SU-DHL-6 (cell line): ENCODE results near the gene PYGB.

Experiments used
- H2AFZ ChIP-seq: fragments of 200-600 bp; sonication (generic); 2 replicates; pipeline ENCODE4 v1.6.1; 2014; ENCODE audit warnings: low read depth, mild to moderate bottlenecking, moderate library complexity, mixed read lengths, antibody characterized with exemption, low read length; ENCODE audit not compliant: severe bottlenecking
- H3F3A ChIP-seq: fragments of 200-600 bp; shearing (Covaris generic); 2 replicates; pipeline ENCODE4 v1.6.0; 2016; ENCODE audit warnings: antibody characterized with exemption, mild to moderate bottlenecking; ENCODE audit not compliant: insufficient read depth
- H3K27ac ChIP-seq: fragments of 200-600 bp; sonication (generic); 2 replicates; pipeline ENCODE4 v1.5.1; 2016; ENCODE audit warnings: low read depth, mild to moderate bottlenecking, low read length, moderate library complexity, mixed read lengths
- H3K27me3 ChIP-seq: fragments of 200-600 bp; sonication (generic), shearing (Covaris generic); 2 replicates; pipeline ENCODE4 v1.6.0; 2014; ENCODE audit warnings: mild to moderate bottlenecking, low read length
- H3K36me3 ChIP-seq: fragments of 200-600 bp; sonication (generic); 2 replicates; pipeline ENCODE4 v1.6.1; 2014; ENCODE audit warnings: mild to moderate bottlenecking, low read length, mixed read lengths
- H3K4me2 ChIP-seq: fragments of 300-600, 200-600 bp; shearing (Covaris generic), sonication (generic); 2 replicates; pipeline ENCODE4 v1.6.0; 2014; ENCODE audit warnings: low read length, low read depth, mild to moderate bottlenecking; ENCODE audit not compliant: poor library complexity, severe bottlenecking
- H3K4me3 ChIP-seq: fragments of 200-600 bp; sonication (generic); 2 replicates; pipeline ENCODE4 v1.5.1; 2014; ENCODE audit warnings: antibody characterized with exemption, low read length, mild to moderate bottlenecking, mixed read lengths; ENCODE audit not compliant: insufficient read depth, poor library complexity, severe bottlenecking
- H3K79me2 ChIP-seq: fragments of 200-600 bp; sonication (generic); 2 replicates; pipeline ENCODE4 v1.6.1; 2014; ENCODE audit warnings: mild to moderate bottlenecking, low read length, moderate library complexity; ENCODE audit not compliant: insufficient read depth
- H3K9ac ChIP-seq: fragments of 200-600 bp; sonication (generic); 2 replicates; pipeline ENCODE4 v1.7.0; 2014; ENCODE audit warnings: mild to moderate bottlenecking, low read length
- H3K9me2 ChIP-seq: fragments of 200-600 bp; sonication (generic); replicated peaks from 2 replicates; pipeline ENCODE4 v1.6.1; 2014; ENCODE audit warnings: low read length; ENCODE audit not compliant: insufficient read depth
- H3K9me3 ChIP-seq: fragments of 200-600 bp; sonication (generic); 2 replicates; pipeline ENCODE4 v1.6.1; 2014; ENCODE audit warnings: low read length, mixed read lengths; ENCODE audit not compliant: insufficient read depth
- H4K20me1 ChIP-seq: fragments of 200-600 bp; sonication (generic); 2 replicates; pipeline ENCODE4 v1.6.1; 2014; ENCODE audit warnings: low read depth, mild to moderate bottlenecking, antibody characterized with exemption, low read length, moderate library complexity, mixed read lengths
- CTCF ChIP-seq: fragments of 200-600 bp; sonication (generic); IDR thresholded peaks from one replicate; pipeline ENCODE4 v1.5.1; 2017; ENCODE audit warnings: antibody characterized with exemption, mild to moderate bottlenecking, low read length, moderate library complexity; ENCODE audit not compliant: insufficient read depth, poor library complexity, severe bottlenecking
- EZH2phosphoT487 ChIP-seq: fragments of 200-600 bp; sonication (generic), shearing (Covaris generic); conservative IDR thresholded peaks from 2 replicates; pipeline ENCODE4 v1.6.1; 2018; ENCODE audit warnings: mild to moderate bottlenecking, antibody characterized with exemption, low read length, moderate library complexity, mixed read lengths

Gene PYGB

DNA sequence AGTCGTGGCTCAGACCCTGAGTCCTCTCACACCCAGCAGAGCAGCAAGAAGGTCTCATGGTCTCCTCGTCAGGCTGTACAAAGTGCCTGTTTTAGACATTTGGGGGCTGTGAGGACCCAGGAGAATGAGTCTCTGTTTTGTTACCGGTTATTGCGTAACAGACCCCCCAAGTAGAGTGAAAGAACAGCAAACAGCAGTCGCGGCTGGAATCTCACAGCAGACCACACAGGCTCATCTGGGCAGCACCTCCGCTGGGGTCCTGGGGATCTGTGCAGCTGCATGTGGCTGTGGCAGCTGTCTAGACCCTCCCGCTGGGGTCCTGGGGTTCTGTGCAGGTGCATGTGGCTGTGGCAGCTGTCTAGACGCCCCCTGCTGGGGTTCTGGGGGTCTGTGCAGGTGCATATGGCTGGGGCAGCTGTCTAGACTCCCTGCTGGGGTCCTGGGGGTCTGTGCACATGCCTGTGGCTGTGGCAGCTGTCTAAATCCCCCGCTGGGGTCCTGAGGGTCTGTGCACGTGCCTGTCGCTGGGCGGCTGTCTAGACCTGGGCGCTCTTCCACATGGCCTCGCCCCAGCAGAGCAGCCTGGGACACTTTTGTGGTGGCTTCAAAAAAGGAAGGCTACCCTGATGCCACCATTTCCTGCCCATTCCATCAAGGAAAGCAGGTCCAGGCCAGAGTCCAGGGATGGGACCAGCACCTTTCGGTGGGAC, 27.7 kb upstream of the PYGB start:
- no peak overlapping the region for H3K27ac ChIP-seq
- no peak overlapping the region for H3K9ac ChIP-seq
- TF ChIP-seq CTCF (peak; percentile 29), EZH2phosphoT487 (no peak)
- H2AFZ ChIP-seq: no peak overlapping the region
- no peaks in the 10 kb centered on the region for H3K36me3 ChIP-seq
- no peak overlapping the region for H3K4me3 ChIP-seq
- H3K9me2 ChIP-seq: no peaks in the 10 kb centered on the region
- H3F3A ChIP-seq: no peaks in the 10 kb centered on the region
- H3K4me2 ChIP-seq: no peak overlapping the region
- H3K79me2 ChIP-seq: no peaks in the 10 kb centered on the region
- no peaks in the 10 kb centered on the region for H3K27me3 ChIP-seq
- H3K9me3 ChIP-seq: no peaks in the 10 kb centered on the region
- H4K20me1 ChIP-seq: no peaks in the 10 kb centered on the region

- Histone ChIP-seq H3K4me2 (no peak overlapping the region), H3K9ac (no peak overlapping the region), H4K20me1 (no peaks in the 10 kb centered on the region), H3K36me3 (no peaks in the 10 kb centered on the region), H3K4me3 (no peak overlapping the region), H3K9me3 (no peaks in the 10 kb centered on the region), H3K27me3 (no peaks in the 10 kb centered on the region), H3K79me2 (no peaks in the 10 kb centered on the region), H3F3A (no peaks in the 10 kb centered on the region), H3K9me2 (no peaks in the 10 kb centered on the region), H3K27ac (no peak overlapping the region), H2AFZ (no peak overlapping the region)
- no peak for TF ChIP-seq EZH2phosphoT487
- no peak for TF ChIP-seq CTCF
Measured at GRCh38 chr20:25220810-25221591, 26.9 kb upstream of the PYGB start.

DNA sequence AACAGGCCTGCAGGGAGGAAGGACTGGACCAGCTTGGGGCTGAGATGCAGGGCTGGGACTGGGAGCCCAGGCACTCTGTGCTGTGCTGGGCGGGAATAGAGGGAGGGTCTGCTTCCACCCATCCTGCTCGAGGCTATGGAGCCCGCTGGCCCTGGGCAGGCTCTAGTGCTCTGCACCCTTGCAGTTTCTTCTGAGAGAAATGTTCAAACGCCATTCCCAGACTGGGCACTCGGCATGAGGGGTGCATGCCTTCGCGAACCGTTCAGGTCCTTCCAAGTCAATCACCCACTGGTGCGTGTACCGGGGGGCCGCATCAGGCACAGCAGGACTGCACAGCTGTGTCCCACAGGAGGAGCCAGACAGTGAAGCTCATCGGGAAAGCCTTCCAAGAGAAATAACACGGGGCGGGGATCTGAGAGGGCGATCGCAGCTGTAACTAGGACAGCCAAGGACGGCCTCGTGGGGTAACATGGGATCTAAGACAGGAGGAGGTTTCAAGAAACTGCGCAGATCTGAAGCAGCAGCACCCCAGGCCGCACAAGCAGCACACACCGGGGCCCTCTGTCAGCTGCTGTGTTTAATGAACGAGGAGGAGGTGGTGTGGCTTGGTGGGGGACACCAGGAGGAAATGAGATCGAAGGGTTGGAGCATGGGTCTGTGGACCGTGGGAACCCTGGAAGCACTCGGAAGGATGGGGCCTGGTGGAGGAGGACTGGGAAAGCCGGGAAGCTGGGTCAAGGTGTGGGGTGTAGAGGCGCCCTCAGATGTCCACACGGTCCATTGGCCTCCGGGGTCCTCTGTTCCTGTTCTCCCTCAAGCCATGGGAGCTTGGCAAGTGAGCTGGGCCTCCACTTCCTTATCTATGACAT, 26.1 kb upstream of the PYGB start:
- Histone ChIP-seq H3K9me2 (no peaks in the 10 kb centered on the region), H3K9me3 (no peaks in the 10 kb centered on the region), H3K9ac (no peak overlapping the region), H3K4me3 (no peak overlapping the region), H3K27ac (no peak overlapping the region), H2AFZ (no peak overlapping the region), H3K79me2 (no peaks in the 10 kb centered on the region), H3K27me3 (no peaks in the 10 kb centered on the region), H4K20me1 (no peaks in the 10 kb centered on the region), H3K4me2 (no peak overlapping the region), H3K36me3 (no peaks in the 10 kb centered on the region), H3F3A (no peaks in the 10 kb centered on the region)
- TF ChIP-seq CTCF (no peak), EZH2phosphoT487 (no peak)
